ENCODE data around the gene TFB2M. TPM values are rescaled to one million over a fixed set of nuclear protein-coding genes. Genes with fewer than 3 reads are reported as not detected.

TFB2M gene
- total and polyA plus RNA-seq, 2 of the 13 experiments (the other 11 are each of a cell fraction or from before 2014, with no cell fraction given) = 15.7 to 31.4 TPM

DNA sequence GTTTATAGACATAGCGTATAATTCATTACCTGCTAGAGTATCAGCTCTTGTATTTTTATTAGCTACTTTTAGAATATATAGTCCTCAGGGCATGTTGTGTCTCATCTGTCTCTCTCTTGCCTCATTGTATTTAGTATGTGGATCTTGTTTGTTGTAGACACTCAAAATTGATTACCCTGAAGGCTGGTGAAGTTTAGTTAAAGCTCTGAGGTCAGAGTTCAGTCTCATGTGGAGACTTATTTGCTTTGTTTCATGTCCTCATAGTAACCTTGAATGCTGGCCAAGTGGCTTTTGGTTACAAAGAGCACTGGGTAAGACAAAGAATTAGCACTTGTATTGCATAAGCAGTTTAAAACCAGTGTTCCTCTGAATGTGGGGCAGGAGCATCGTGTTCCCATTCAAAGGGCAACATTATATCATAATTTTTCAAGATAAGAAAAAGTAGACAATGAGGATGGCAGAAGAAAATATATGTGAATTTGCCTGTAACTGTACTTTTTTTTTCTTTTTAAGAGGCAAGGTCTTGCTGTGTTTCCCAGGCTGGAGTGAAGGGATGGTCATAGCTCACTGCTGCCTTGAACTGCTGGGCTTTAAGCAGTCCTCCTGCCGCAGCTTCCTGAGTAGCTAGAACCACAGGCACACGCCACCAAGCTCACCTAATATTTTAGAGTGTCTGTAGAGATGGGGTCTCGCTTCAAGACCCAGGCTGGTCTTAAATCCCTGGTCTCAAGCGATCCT lies 17.6 kb upstream of the TFB2M start (continued):
- TF ChIP-seq NR2F6 (IDR thresholded peaks at IDR 0.05) (peak; percentile 96), NR2F6 (CRISPR knock-in tag; IDR thresholded peaks at IDR 0.05) (peak; percentile 98), ZMYM3 (CRISPR knock-in tag; IDR thresholded peaks at IDR 0.05) (no peak; the same call in 1 of the 2 replicates), ASH2L (IDR thresholded peaks at IDR 0.05; ENCODE audit: insufficient read length, low read depth, low read length) (peak; percentile 67), MYNN (CRISPR knock-in tag; IDR thresholded peaks at IDR 0.05; ENCODE audit: low read depth) (no peak), SRSF1 (optimal IDR thresholded peaks at IDR 0.05; ENCODE audit: low read depth, low read length) (no peak), CBX1 (IDR thresholded peaks at IDR 0.05; ENCODE audit: low read depth) (no peak), NFE2L2 (IDR thresholded peaks at IDR 0.05; ENCODE audit: low read length) (no peak), SP1 (IDR thresholded peaks at IDR 0.05) (no peak), SP1 (CRISPR knock-in tag; IDR thresholded peaks at IDR 0.05) (0 out of 2 replicates have a peak, but pooled peaks have one; percentile 13), TAF1 (CRISPR knock-in tag; IDR thresholded peaks at IDR 0.05) (no peak), ZNF564 (CRISPR knock-in tag; IDR thresholded peaks at IDR 0.05) (no peak), ZNF775 (CRISPR knock-in tag; IDR thresholded peaks at IDR 0.05; ENCODE audit: borderline replicate concordance) (no peak), GTF3A (CRISPR knock-in tag; conservative IDR thresholded peaks at IDR 0.05) (no peak), AGO1 (IDR thresholded peaks at IDR 0.05; ENCODE audit: low read depth, low read length, poor library complexity, severe bottlenecking) (no peak), ZBED4 (CRISPR knock-in tag; IDR thresholded peaks at IDR 0.05; ENCODE audit: borderline replicate concordance) (no peak), ZNF747 (CRISPR knock-in tag; IDR thresholded peaks at IDR 0.05; ENCODE audit: borderline replicate concordance) (peak; percentile 58; the same call in 1 of the 2 replicates), ZNF251 (CRISPR knock-in tag; IDR thresholded peaks at IDR 0.05) (no peak), ZNF124 (CRISPR knock-in tag; IDR thresholded peaks at IDR 0.05) (no peak), ZSCAN30 (CRISPR knock-in tag; IDR thresholded peaks at IDR 0.05) (no peak), ZNF253 (CRISPR knock-in tag; IDR thresholded peaks at IDR 0.05; ENCODE audit: borderline replicate concordance) (no peak)
- TF ChIP-seq, protein P1, sequence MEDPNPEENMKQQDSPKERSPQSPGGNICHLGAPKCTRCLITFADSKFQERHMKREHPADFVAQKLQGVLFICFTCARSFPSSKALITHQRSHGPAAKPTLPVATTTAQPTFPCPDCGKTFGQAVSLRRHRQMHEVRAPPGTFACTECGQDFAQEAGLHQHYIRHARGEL (CRISPR knock-in tag; IDR thresholded peaks at IDR 0.05) = no peak
- TF ChIP-seq, protein P2, sequence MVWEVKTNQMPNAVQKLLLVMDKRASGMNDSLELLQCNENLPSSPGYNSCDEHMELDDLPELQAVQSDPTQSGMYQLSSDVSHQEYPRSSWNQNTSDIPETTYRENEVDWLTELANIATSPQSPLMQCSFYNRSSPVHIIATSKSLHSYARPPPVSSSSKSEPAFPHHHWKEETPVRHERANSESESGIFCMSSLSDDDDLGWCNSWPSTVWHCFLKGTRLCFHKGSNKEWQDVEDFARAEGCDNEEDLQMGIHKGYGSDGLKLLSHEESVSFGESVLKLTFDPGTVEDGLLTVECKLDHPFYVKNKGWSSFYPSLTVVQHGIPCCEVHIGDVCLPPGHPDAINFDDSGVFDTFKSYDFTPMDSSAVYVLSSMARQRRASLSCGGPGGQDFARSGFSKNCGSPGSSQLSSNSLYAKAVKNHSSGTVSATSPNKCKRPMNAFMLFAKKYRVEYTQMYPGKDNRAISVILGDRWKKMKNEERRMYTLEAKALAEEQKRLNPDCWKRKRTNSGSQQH (CRISPR knock-in tag; IDR thresholded peaks at IDR 0.05; ENCODE audit: low read depth) = no peak; the same call in 1 of the 2 replicates
- TF ChIP-seq, protein P3, sequence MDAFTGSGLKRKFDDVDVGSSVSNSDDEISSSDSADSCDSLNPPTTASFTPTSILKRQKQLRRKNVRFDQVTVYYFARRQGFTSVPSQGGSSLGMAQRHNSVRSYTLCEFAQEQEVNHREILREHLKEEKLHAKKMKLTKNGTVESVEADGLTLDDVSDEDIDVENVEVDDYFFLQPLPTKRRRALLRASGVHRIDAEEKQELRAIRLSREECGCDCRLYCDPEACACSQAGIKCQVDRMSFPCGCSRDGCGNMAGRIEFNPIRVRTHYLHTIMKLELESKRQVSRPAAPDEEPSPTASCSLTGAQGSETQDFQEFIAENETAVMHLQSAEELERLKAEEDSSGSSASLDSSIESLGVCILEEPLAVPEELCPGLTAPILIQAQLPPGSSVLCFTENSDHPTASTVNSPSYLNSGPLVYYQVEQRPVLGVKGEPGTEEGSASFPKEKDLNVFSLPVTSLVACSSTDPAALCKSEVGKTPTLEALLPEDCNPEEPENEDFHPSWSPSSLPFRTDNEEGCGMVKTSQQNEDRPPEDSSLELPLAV (CRISPR knock-in tag; conservative IDR thresholded peaks at IDR 0.05; ENCODE audit: low read depth) = no peak
- TF ChIP-seq, protein P4, sequence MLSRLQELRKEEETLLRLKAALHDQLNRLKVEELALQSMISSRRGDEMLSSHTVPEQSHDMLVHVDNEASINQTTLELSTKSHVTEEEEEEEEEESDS (CRISPR knock-in tag; IDR thresholded peaks at IDR 0.05; ENCODE audit: borderline replicate concordance) = no peak
